HG02973 (cell line): ENCODE results near the gene APOM.

ENCODE experiments used
- ATAC-seq: cut with Tn5 transposase; IDR thresholded peaks from one replicate; pipeline ENCODE4 v1.9.1; 2021; ENCODE audit warnings: moderate library complexity; ENCODE audit not compliant: unreplicated experiment

Gene APOM

GRCh38 chr6:31676322-31676903, 20.7 kb downstream of the APOM start:
- no peak for ATAC-seq

- ATAC-seq = no peak
Observed at GRCh38 chr6:31676904-31677303, 21.2 kb downstream of the APOM start.

- no peak for ATAC-seq
Observed at GRCh38 chr6:31677955-31678354, 22.3 kb downstream of the APOM start.

GRCh38 chr6:31680226-31681134, 24.8 kb downstream of the APOM start, which contains the start of gene LY6G5C:
Gene LY6G5C, minus strand, starts transcription at chr6:31681067. Its CDS starts 694 bp downstream, at chr6:31680373.
- ATAC-seq = no peak

GRCh38 chr6:31681135-31681671, 25.5 kb downstream of the APOM start:
- no peak for ATAC-seq

GRCh38 chr6:31683591-31683990, 27.9 kb downstream of the APOM start:
- no peak for ATAC-seq

GRCh38 chr6:31686483-31686882, 30.8 kb downstream of the APOM start:
- no peak for ATAC-seq

GRCh38 chr6:31687321-31687720, 31.6 kb downstream of the APOM start:
- no peak for ATAC-seq

- ATAC-seq = no peak
Observed at GRCh38 chr6:31687860-31688693, 32.4 kb downstream of the APOM start.

GRCh38 chr6:31689249-31690110, 33.8 kb downstream of the APOM start:
- no peak for ATAC-seq

GRCh38 chr6:31690231-31691077, 34.8 kb downstream of the APOM start:
- no peak for ATAC-seq

- no peak for ATAC-seq
Observed at GRCh38 chr6:31691078-31691463, 35.4 kb downstream of the APOM start.

GRCh38 chr6:31691564-31692108, 35.9 kb downstream of the APOM start:
- ATAC-seq = no peak

GRCh38 chr6:31692353-31692752, 36.7 kb downstream of the APOM start:
- ATAC-seq = no peak

GRCh38 chr6:31692886-31693285, 37.2 kb downstream of the APOM start:
- no peak for ATAC-seq

- no peak for ATAC-seq
Observed at GRCh38 chr6:31693535-31693934, 37.8 kb downstream of the APOM start.

- no peak for ATAC-seq
Observed at GRCh38 chr6:31697555-31697954, 41.9 kb downstream of the APOM start.

GRCh38 chr6:31700740-31701401, 45.2 kb downstream of the APOM start:
- ATAC-seq = no peak
